HEK293 (cell line): ENCODE measurements around the gene SIX2.

Experiments used
- CTCF ChIP-seq: fragments of 450-650 bp; formaldehyde crosslinking; IDR thresholded peaks from 2 replicates; pipeline ENCODE4 v1.5.1; 2016; ENCODE audit warnings: missing biosample characterization, missing genetic modification characterization
- ZFP69B ChIP-seq: fragments of 450-650 bp; formaldehyde crosslinking; IDR thresholded peaks from 2 replicates; pipeline ENCODE4 v1.5.1; 2016; ENCODE audit warnings: missing biosample characterization, missing genetic modification characterization
- ZNF221 ChIP-seq: fragments of 450-650 bp; formaldehyde crosslinking; IDR thresholded peaks from 2 replicates; pipeline ENCODE4 v1.5.1; 2017; ENCODE audit warnings: missing biosample characterization, missing genetic modification characterization, borderline replicate concordance
- ZNF777 ChIP-seq: fragments of 450-650 bp; formaldehyde crosslinking; IDR thresholded peaks from 2 replicates; pipeline ENCODE4 v1.5.1; 2017; ENCODE audit warnings: missing biosample characterization, missing genetic modification characterization, borderline replicate concordance
- TF ChIP-seq, protein P1 (sequence below): fragments of 450-650 bp; formaldehyde crosslinking; IDR thresholded peaks from 2 replicates; pipeline ENCODE4 v1.5.1; 2016; ENCODE audit warnings: missing biosample characterization, missing genetic modification characterization
- TF ChIP-seq, protein P2 (sequence below): fragments of 450-650 bp; formaldehyde crosslinking; IDR thresholded peaks from 2 replicates; pipeline ENCODE4 v1.5.1; 2016; ENCODE audit warnings: missing biosample characterization, missing genetic modification characterization, borderline replicate concordance

- TF ChIP-seq, protein P1, sequence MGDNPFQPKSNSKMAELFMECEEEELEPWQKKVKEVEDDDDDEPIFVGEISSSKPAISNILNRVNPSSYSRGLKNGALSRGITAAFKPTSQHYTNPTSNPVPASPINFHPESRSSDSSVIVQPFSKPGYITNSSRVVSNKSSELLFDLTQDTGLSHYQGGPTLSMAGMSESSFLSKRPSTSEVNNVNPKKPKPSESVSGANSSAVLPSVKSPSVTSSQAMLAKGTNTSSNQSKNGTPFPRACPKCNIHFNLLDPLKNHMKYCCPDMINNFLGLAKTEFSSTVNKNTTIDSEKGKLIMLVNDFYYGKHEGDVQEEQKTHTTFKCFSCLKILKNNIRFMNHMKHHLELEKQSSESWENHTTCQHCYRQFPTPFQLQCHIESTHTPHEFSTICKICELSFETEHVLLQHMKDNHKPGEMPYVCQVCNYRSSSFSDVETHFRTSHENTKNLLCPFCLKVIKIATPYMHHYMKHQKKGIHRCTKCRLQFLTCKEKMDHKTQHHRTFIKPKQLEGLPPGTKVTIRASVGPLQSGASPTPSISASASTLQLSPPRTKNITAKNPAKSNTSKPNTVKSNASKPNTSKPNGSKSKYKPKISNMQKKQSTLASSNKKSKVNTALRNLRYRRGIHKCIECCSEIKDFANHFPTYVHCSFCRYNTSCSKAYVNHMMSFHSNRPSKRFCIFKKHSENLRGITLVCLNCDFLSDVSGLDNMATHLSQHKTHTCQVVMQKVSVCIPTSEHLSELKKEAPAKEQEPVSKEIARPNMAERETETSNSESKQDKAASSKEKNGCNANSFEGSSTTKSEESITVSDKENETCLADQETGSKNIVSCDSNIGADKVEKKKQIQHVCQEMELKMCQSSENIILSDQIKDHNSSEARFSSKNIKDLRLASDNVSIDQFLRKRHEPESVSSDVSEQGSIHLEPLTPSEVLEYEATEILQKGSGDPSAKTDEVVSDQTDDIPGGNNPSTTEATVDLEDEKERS (tag by site-specific recombination), result no peak
- TF ChIP-seq CTCF (no peak), ZNF777 (tag by site-specific recombination) (no peak), ZNF221 (no peak), ZFP69B (tag by site-specific recombination) (no peak)
- TF ChIP-seq, protein P2, sequence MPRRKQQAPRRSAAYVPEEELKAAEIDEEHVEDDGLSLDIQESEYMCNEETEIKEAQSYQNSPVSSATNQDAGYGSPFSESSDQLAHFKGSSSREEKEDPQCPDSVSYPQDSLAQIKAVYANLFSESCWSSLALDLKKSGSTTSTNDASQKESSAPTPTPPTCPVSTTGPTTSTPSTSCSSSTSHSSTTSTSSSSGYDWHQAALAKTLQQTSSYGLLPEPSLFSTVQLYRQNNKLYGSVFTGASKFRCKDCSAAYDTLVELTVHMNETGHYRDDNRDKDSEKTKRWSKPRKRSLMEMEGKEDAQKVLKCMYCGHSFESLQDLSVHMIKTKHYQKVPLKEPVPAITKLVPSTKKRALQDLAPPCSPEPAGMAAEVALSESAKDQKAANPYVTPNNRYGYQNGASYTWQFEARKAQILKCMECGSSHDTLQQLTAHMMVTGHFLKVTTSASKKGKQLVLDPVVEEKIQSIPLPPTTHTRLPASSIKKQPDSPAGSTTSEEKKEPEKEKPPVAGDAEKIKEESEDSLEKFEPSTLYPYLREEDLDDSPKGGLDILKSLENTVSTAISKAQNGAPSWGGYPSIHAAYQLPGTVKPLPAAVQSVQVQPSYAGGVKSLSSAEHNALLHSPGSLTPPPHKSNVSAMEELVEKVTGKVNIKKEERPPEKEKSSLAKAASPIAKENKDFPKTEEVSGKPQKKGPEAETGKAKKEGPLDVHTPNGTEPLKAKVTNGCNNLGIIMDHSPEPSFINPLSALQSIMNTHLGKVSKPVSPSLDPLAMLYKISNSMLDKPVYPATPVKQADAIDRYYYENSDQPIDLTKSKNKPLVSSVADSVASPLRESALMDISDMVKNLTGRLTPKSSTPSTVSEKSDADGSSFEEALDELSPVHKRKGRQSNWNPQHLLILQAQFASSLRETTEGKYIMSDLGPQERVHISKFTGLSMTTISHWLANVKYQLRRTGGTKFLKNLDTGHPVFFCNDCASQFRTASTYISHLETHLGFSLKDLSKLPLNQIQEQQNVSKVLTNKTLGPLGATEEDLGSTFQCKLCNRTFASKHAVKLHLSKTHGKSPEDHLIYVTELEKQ (tag by site-specific recombination), result no peak
Observed at GRCh38 chr2:45004562-45005191, 4.6 kb downstream of the SIX2 start.
